H1 (cell line): ENCODE data around the gene TPSB2. TPM values are rescaled to one million over a fixed set of nuclear protein-coding genes. Genes with fewer than 3 reads are reported as not detected.

Experiments used
- CTCF ChIA-PET: fragments of 300-600 bp; sonication (Branson Sonifier 250); formaldehyde crosslinking; loops from one replicate; lab custom pipeline; 2021; ENCODE audit not compliant: partially characterized antibody; lab: Charles Lee
- POLR2A ChIA-PET: fragments of 300-600 bp; sonication (Branson Sonifier 250); formaldehyde crosslinking; loops from one replicate; lab custom pipeline; 2021; ENCODE audit warnings: inconsistent platforms; ENCODE audit not compliant: partially characterized antibody; lab: Charles Lee
- DNase-seq, 2 experiments: peaks; one replicate each; pipeline versions ENCODE4 v3.0.0 to v3.0.0-alpha.2; 2010 to 2022; ENCODE audit warnings: low spot score in 2 of 2, low read depth in 1 of 2, mixed read lengths in 1 of 2
- FAIRE-seq: peaks from 2 replicates; lab custom pipeline; 2011; peaks lifted over from hg19 to GRCh38; lab: Jason Lieb, UNC
- H2AFZ ChIP-seq: 2 replicates; pipeline ENCODE4 v1.8.1; 2012; ENCODE audit warnings: low read length, inconsistent platforms
- H2AK5ac ChIP-seq: 2 replicates; pipeline ENCODE4 v1.6.1; 2013; ENCODE audit warnings: low read depth, low read length
- H2BK120ac ChIP-seq: replicated peaks from 2 replicates; pipeline ENCODE3; 2013; ENCODE audit warnings: low read depth, low read length, inconsistent platforms
- H2BK12ac ChIP-seq: 2 replicates; pipeline ENCODE4 v1.6.1; 2013; ENCODE audit warnings: low read depth, low read length
- H2BK15ac ChIP-seq: 2 replicates; pipeline ENCODE4 v1.6.1; 2013; ENCODE audit warnings: low read length
- H2BK20ac ChIP-seq: 2 replicates; pipeline ENCODE4 v1.6.1; 2013; ENCODE audit warnings: low read length
- H2BK5ac ChIP-seq: 2 replicates; pipeline ENCODE4 v1.6.1; 2013; ENCODE audit warnings: low read depth, low read length
- H3K14ac ChIP-seq: 2 replicates; pipeline ENCODE4 v1.6.1; 2013; ENCODE audit warnings: inconsistent platforms; ENCODE audit not compliant: insufficient read length
- H3K18ac ChIP-seq: 2 replicates; pipeline ENCODE4 v1.6.1; 2013; ENCODE audit warnings: low read length; ENCODE audit errors: extremely low read depth
- H3K23ac ChIP-seq: 2 replicates; pipeline ENCODE4 v1.6.1; 2013; ENCODE audit warnings: inconsistent platforms; ENCODE audit not compliant: insufficient read length
- H3K23me2 ChIP-seq: 2 replicates; pipeline ENCODE4 v1.6.1; 2013; ENCODE audit warnings: low read depth, low read length
- H3K27ac ChIP-seq: 2 replicates; pipeline ENCODE4 v1.6.1; 2011; ENCODE audit warnings: low read depth, low read length, inconsistent platforms
- H3K27me3 ChIP-seq, 4 experiments: replicated peaks in 1 of 4; 1 replicate in 1 of 4; 2 replicates in 3 of 4; pipeline versions ENCODE4 v1.6.1 to v1.8.1; 2011 to 2013; ENCODE audit warnings: low read length in 3 of 4, mild to moderate bottlenecking in 3 of 4, inconsistent platforms in 2 of 4, mixed read lengths in 2 of 4, moderate library complexity in 1 of 4; ENCODE audit not compliant: control insufficient read depth in 3 of 4, insufficient read depth in 3 of 4; ENCODE audit errors: extremely low read depth in 1 of 4
- H3K36me3 ChIP-seq, 4 experiments: 2 replicates each; pipeline versions ENCODE4 v1.6.1 to v1.8.1; 2011 to 2013; ENCODE audit warnings: mild to moderate bottlenecking in 4 of 4, low read length in 3 of 4, moderate library complexity in 2 of 4, control low read depth in 1 of 4, inconsistent platforms in 1 of 4; ENCODE audit not compliant: insufficient read depth in 4 of 4, control insufficient read depth in 2 of 4
- H3K4ac ChIP-seq: replicated peaks from 2 replicates; pipeline ENCODE3; 2013; ENCODE audit warnings: low read length, low read depth, mixed read lengths, inconsistent platforms; ENCODE audit not compliant: insufficient read length
- H3K4me1 ChIP-seq, 4 experiments: replicated peaks in 1 of 4; 1 replicate in 1 of 4; 2 replicates in 3 of 4; pipeline versions ENCODE4 v1.6.1 to v1.8.1; 2011 to 2013; ENCODE audit warnings: low read length in 3 of 4, inconsistent platforms in 2 of 4, mixed read lengths in 1 of 4; ENCODE audit not compliant: insufficient read depth in 4 of 4, control insufficient read depth in 3 of 4
- H3K4me2 ChIP-seq, 2 experiments: 2 replicates each; pipeline versions ENCODE4 v1.6.1 to v1.8.1; 2011 to 2013; ENCODE audit warnings: low read depth in 2 of 2, low read length in 2 of 2, control low read depth in 1 of 2, inconsistent platforms in 1 of 2, mild to moderate bottlenecking in 1 of 2; ENCODE audit not compliant: insufficient read depth in 1 of 2
- H3K4me3 ChIP-seq, 4 experiments: fragments of 200-600, 300-600 bp in 1 of 4; sonication (generic), shearing (Covaris generic), sonication (Bioruptor Twin) in 1 of 4; 2 replicates each; pipeline versions ENCODE4 v1.5.1 to v1.8.1; 2011 to 2016; ENCODE audit warnings: low read length in 4 of 4, low read depth in 3 of 4, control low read depth in 2 of 4, inconsistent platforms in 2 of 4, mild to moderate bottlenecking in 2 of 4, mixed read lengths in 1 of 4, moderate library complexity in 1 of 4; ENCODE audit not compliant: insufficient read depth in 2 of 4; ENCODE audit errors: extremely low read depth in 1 of 4
- H3K56ac ChIP-seq: replicated peaks from 2 replicates; pipeline ENCODE3; 2013; ENCODE audit warnings: low read depth, mild to moderate bottlenecking, mixed read lengths, low read length, inconsistent platforms; ENCODE audit not compliant: insufficient read length
- H3K79me1 ChIP-seq: 2 replicates; pipeline ENCODE4 v1.6.1; 2013; ENCODE audit warnings: low read depth, low read length, control low read depth
- H3K79me2 ChIP-seq, 2 experiments: 2 replicates each; pipeline versions ENCODE4 v1.6.1 to v1.8.1; 2012 to 2013; ENCODE audit warnings: low read length in 2 of 2, mild to moderate bottlenecking in 2 of 2, inconsistent platforms in 1 of 2; ENCODE audit not compliant: insufficient read depth in 2 of 2, control insufficient read depth in 1 of 2
- H3K9ac ChIP-seq, 4 experiments: replicated peaks in 1 of 4; 1 replicate in 1 of 4; 2 replicates in 3 of 4; pipeline versions ENCODE4 v1.6.1 to v1.8.1; 2011 to 2013; ENCODE audit warnings: low read depth in 3 of 4, low read length in 3 of 4, control low read depth in 2 of 4, mild to moderate bottlenecking in 2 of 4, moderate library complexity in 2 of 4, inconsistent platforms in 1 of 4; ENCODE audit errors: extremely low read depth in 1 of 4
- H3K9me3 ChIP-seq, 2 experiments: 2 replicates each; pipeline versions ENCODE4 v1.6.1 to v1.8.1; 2012 to 2013; ENCODE audit warnings: mild to moderate bottlenecking in 2 of 2, moderate library complexity in 2 of 2, control low read depth in 1 of 2, inconsistent platforms in 1 of 2, low read depth in 1 of 2, low read length in 1 of 2, mixed read lengths in 1 of 2; ENCODE audit not compliant: insufficient read depth in 2 of 2
- H4K20me1 ChIP-seq, 2 experiments: replicated peaks in 1 of 2; 2 replicates each; pipeline versions ENCODE3 to v1.8.1; 2011 to 2013; ENCODE audit warnings: inconsistent platforms in 2 of 2, low read length in 2 of 2, mild to moderate bottlenecking in 1 of 2; ENCODE audit not compliant: insufficient read depth in 2 of 2, control insufficient read depth in 1 of 2
- H4K5ac ChIP-seq: 2 replicates; pipeline ENCODE4 v1.6.1; 2013; ENCODE audit warnings: low read length, low read depth, mixed read lengths, inconsistent platforms; ENCODE audit not compliant: insufficient read length
- H4K8ac ChIP-seq: 2 replicates; pipeline ENCODE4 v1.8.0; 2013; ENCODE audit warnings: mild to moderate bottlenecking, moderate library complexity, low read length, inconsistent platforms; ENCODE audit not compliant: insufficient read depth; ENCODE audit errors: extremely low read depth
- H4K91ac ChIP-seq: replicated peaks from 2 replicates; pipeline ENCODE3; 2013; ENCODE audit warnings: low read length, mixed read lengths, inconsistent platforms; ENCODE audit not compliant: insufficient read length
- ASH2L ChIP-seq: fragments of 200-600, 300-600 bp; sonication (generic); IDR thresholded peaks from one replicate; pipeline ENCODE4 v1.7.1; 2017; ENCODE audit warnings: low read length
- ATF3 ChIP-seq: IDR thresholded peaks from 2 replicates; pipeline ENCODE4 v1.6.1; 2011; ENCODE audit warnings: low read depth, mild to moderate bottlenecking, low read length; ENCODE audit not compliant: insufficient read depth
- CBX5 ChIP-seq: fragments of 300-800, 300-1000 bp; sonication (generic); IDR thresholded peaks from 2 replicates; pipeline ENCODE4 v1.7.1; 2016; ENCODE audit warnings: antibody characterized with exemption, low read length, low read depth
- E2F6 ChIP-seq: IDR thresholded peaks from 2 replicates; pipeline ENCODE4 v1.6.1; 2012; ENCODE audit warnings: inconsistent platforms
- KDM1A ChIP-seq: fragments of 200-600, 300-600 bp; sonication (generic); IDR thresholded peaks from 2 replicates; pipeline ENCODE4 v1.7.1; 2016; ENCODE audit warnings: mild to moderate bottlenecking, low read length, borderline replicate concordance
- MAFK ChIP-seq: IDR thresholded peaks from 2 replicates; pipeline ENCODE4 v1.6.1; 2012; ENCODE audit warnings: low read depth, mild to moderate bottlenecking, improper control_type of control experiment, low read length
- RXRA ChIP-seq: IDR thresholded peaks from 2 replicates; pipeline ENCODE4 v1.6.1; 2011; ENCODE audit warnings: low read depth, mild to moderate bottlenecking, low read length, moderate library complexity; ENCODE audit not compliant: insufficient read depth
- TBP ChIP-seq: IDR thresholded peaks from 2 replicates; pipeline ENCODE4 v1.6.1; 2011; ENCODE audit warnings: low read depth, low read length, improper control_type of control experiment
- USF2 ChIP-seq: IDR thresholded peaks from 2 replicates; pipeline ENCODE4 v1.6.1; 2011; ENCODE audit warnings: low read length, improper control_type of control experiment
- WGBS, 2 experiments: shearing (Covaris generic) in 1 of 2; methylation state at CpG; one replicate each; pipeline versions ENCODE4 v1.1.6 to v1.1.7; 2013 to 2015; ENCODE audit warnings: low lambda C conversion rate in 2 of 2, mixed read lengths in 2 of 2, inconsistent platforms in 1 of 2, low coverage in 1 of 2, missing lambda C conversion rate in 1 of 2; ENCODE audit not compliant: insufficient replicate concordance in 2 of 2, insufficient coverage in 1 of 2, insufficient read length in 1 of 2; ENCODE audit errors: extremely low coverage in 1 of 2, missing lambda C conversion rate in 1 of 2; 5-methylcytosine and 5-hydroxymethylcytosine counted together
- polyA plus RNA-seq, 7 experiments: library from polyadenylated mRNA; depleted of rRNA in 3 of 7; stranded (reverse) in 5 of 7; unstranded in 2 of 7; fragments of >200 nt in 5 of 7; fragments of 200-250 nt in 2 of 7; gene quantifications; 1 replicate in 5 of 7; 2 replicates in 1 of 7; 4 replicates in 1 of 7; pipeline versions ENCODE4 v1.2.1 to v1.2.3, GENCODE V29; 2011 to 2013; ENCODE audit warnings: missing spikeins in 2 of 7, mixed read lengths in 2 of 7
- total RNA-seq: library from RNA; stranded (reverse); fragmentation: NEBNext Ultra II Directional; extraction: Animal tissue kit (Norgen Biotek cat#: 25700); gene quantifications from 2 replicates; pipeline ENCODE4 v1.2.1, GENCODE V29; 2021

Gene TPSB2
- total and polyA plus RNA-seq, 2 of the 8 experiments (the other 6 are each of a cell fraction or from before 2014, with no cell fraction given): 0.08 TPM; not detected in 1

GRCh38 chr16:1200014-1200627 is 29.9 kb downstream of the TPSB2 start:
- Histone ChIP-seq H2BK120ac (no peak overlapping the region), H2BK20ac (no peak overlapping the region), H3K4ac (no peak overlapping the region), H3K56ac (no peak overlapping the region), H4K8ac (no peak overlapping the region), H3K79me2 (no peaks in the 10 kb centered on the region), H2BK15ac (no peak overlapping the region), H3K27ac (no peak overlapping the region), H3K9ac (no peak overlapping the region), H3K14ac (no peak overlapping the region), H2AK5ac (no peak overlapping the region), H3K4me2 (no peak overlapping the region), H4K91ac (no peak overlapping the region), H3K36me3 (peaks cover 0 to 20% (median 3%) of the 10 kb centered on the region in 4 experiments; a peak in 4 of 8 replicates), H3K9me3 (no peaks in the 10 kb centered on the region), H2AFZ (no peak overlapping the region), H3K23me2 (no peaks in the 10 kb centered on the region), H4K20me1 (peaks cover 2 to 25% of the 10 kb centered on the region in 2 experiments), H3K27me3 (no peaks in the 10 kb centered on the region), H2BK5ac (peak overlapping the region; percentile 56), H3K23ac (no peak overlapping the region), H2BK12ac (no peak overlapping the region), H3K18ac (no peak overlapping the region), H3K79me1 (no peaks in the 10 kb centered on the region; the same call in 1 of the 2 replicates), H3K4me1 (no peaks in the 10 kb centered on the region), H4K5ac (no peak overlapping the region), H3K4me3 (no peak overlapping the region)
- TF ChIP-seq CBX5 (no peak), E2F6 (no peak), USF2 (no peak), TBP (no peak), MAFK (no peak), KDM1A (no peak), ATF3 (no peak), ASH2L (no peak), RXRA (no peak)
- DNase-seq (no peak), FAIRE-seq (no peak)
- POLR2A ChIA-PET: no interaction called here
- 94% methylated on average over 29 of the region's 38 CpGs; no CpG with 5 or more reads in 1 of the 2 experiments for WGBS, 2 experiments
- CTCF ChIA-PET: interaction anchor here (0.9 to 1.6 kb wide), 2 partner anchors 15 to 49 kb away, joined by 3 to 4 read pairs; no protein-coding TSS in a partner anchor
